HG03575 (cell line): ENCODE data around the gene LEMD2.

Experiments used
- ATAC-seq: cut with Tn5 transposase; IDR thresholded peaks from one replicate; pipeline ENCODE4 v1.9.1; 2021; ENCODE audit not compliant: unreplicated experiment, insufficient number of reproducible peaks, low FRiP score; ENCODE audit errors: extremely low read depth

LEMD2 gene

DNA sequence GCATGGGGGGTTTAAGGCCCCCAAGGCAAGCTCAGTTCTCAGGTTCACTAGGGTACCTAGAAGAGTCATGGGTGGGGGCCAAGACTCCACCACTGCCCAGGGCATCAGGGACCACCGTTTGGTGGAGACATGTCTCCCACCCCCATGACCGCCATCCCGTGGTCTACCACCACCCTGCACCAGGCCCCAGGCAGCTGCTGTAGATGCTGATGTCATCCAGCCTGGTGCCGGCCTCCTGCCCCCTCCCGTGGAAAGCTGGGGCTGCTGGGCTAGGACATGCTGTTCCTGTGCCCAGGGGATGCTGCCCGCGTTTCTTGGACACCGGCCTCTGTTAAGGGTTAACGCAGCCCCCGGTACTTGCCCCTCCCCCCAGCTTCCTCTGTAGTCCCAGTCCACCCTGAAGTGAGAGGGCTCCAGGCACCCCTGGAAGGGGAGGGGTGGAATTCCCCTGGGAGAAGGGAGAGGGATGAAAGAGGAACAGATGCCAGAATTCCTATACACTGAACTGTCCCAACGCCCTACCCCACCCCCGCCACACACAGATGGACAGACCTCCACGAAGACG lies 42.8 kb downstream of the LEMD2 start:
- no peak for ATAC-seq

DNA sequence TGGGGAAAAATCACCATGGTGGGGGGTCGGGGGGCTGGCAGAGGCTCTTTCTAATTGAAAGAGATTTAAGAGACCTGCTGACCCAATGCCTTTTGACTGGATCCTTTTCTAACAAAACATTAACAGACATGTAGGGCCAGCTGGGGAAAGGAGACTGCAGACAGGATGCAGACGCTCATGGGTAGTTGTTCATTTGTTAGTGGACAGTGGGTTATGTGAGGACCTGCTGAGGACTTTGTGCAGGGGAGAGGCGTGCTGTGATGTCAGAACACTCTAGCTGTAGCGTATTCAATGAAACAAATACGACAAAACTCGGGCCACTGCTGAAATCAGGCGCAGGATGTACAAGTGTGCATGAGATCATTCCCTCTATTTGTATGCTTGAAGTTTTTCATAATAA lies 43.4 kb downstream of the LEMD2 start:
- ATAC-seq = no peak

DNA sequence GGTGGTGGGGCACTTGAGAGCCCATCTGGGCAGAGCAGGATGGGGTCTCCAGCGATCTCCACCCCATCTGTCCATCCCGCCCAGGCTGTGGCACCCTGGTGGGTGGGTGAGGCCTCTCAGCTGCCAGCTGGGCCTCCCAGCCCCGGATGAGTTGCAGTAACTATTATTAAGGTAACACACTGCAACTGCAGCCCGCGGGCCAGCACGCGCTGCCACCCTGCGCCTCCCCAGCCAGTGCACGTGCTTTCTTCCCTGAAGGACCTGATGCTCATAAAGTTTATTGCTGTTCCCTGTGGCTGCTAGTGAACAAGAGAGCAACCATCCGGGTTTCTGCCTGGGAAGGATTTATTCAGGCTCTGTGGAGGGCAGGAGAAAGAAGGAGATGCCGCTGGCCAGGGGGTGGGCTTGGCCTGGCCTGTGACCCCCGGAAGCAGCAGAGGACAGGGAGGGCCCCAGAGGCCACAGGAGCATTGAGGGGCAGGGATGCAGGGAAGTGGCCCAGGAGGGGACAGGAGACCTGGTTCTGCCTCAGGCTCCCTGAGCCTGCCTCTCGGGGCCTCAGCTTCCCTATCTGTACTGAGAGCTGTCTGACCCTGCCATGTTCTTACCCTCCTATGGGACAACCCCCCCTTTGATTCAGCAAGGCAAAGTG lies 43.9 kb downstream of the LEMD2 start:
- ATAC-seq = no peak

DNA sequence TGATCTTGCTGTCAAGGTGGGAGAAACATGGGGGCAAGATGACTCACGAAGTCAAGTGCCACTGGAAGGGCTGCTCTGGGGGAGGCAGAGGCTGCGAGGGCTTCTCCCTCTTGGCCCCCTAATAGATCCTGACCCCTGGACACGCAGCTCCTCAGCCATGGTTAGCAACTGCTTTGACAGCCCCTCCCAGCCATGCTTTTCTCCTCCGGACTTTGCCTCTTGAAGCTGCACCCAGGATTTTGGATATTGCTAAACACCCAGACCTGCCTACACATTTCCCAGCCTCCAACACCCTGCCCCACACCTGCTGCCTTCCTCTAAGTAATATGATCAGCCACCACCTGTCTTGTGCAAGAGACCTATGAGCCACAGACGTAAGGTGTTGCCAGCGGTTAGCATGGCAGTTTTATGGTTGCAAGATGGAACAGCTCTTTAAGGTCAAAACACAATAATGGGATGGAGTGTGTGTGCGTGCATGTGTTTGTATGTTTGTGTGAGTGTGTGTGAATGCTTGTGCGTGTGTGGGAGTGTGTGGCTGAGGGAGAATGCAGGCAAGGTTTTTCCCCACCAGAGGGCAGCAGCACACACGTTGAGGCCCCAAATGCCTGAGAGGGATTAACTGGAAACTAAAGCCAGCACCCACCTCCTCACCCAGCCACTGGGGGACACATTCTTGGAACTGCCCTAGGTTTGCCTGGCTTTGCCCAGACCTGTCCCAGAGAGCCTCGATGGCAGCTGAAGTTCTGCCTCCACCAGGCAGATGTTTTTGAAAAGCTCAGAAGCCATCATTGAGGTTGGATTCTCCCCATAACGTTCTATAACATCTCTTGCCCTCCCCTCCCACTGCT lies 44.7 kb downstream of the LEMD2 start:
- ATAC-seq = no peak

DNA sequence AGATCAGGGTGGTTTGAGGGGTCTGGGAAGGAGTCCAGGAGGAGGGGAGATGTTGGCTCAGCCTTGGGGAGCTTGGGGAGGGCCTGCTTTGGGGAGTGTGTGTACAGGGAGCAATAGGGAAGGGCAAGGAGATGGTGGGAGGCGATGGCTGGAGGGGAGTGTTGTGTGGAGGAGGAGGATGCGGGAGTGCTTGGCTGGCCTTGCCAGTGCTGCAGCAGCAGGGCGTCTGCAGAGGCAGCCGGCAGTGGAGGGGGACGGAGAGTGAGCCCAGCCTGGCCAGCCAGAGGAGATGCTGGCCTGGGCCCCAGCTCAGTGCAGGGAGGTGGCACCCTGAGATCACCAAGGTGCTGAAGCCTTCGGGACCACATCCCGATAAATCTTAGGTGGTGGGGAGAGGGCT lies 46.1 kb downstream of the LEMD2 start:
- ATAC-seq = no peak

DNA sequence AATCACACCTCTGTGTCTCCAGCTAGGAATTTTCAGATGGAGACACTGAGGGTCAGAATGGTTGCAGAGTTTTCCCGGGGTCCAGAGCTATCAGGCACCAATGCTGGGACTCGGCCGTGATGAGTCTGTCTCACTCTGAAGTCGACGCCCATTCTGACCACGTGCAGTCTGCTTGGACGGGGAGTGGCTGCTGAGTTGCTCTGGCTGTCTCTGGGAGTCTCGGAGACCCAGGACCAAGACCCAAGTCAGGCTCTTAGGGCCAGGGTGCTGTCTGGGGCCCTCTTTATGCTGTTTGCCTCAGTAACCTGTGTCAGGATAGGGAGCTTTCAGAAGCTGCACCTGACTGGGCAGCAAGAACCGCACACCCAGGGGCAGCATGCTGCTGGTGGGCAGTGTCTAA lies 46.8 kb downstream of the LEMD2 start:
- no peak for ATAC-seq

DNA sequence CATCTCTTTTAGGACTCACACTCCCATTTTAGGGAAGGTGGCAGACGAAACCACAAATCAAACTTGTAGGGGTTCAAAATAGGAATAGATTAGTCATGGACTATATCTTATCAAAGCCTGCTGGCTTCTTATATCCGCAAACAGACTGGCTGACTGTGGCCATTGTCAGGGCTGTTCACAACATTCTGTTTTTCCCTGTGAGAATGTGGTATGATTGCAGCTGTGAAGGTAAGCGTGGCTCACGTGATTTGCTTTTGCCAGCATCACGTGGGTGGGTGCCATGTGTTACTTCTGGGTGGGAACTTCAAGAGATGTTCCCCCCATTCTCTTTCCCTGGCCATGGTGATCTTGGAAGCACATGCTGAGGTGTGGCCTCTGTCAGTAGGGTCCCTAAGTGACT lies 48.1 kb downstream of the LEMD2 start:
- ATAC-seq = no peak

DNA sequence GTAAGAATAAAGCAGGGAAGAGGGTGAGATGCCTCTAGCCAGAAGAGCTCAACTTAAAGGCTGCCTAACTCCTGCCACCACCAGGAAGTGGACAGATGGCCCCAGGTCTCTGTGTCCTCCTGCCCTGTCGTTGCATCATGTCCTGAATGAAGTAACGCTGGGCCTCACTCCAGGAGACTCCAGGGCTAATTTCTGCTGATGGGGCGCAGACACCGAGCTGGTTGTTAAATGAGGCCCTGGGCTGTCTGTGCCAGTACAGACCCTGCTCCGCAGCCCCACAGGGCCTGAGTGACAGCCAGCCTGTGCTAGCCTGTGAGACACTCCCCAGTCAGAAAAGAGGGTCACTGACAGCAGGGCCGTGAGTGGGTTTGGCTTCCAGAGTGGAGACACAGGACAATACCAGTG lies 48.7 kb downstream of the LEMD2 start:
- no peak for ATAC-seq

DNA sequence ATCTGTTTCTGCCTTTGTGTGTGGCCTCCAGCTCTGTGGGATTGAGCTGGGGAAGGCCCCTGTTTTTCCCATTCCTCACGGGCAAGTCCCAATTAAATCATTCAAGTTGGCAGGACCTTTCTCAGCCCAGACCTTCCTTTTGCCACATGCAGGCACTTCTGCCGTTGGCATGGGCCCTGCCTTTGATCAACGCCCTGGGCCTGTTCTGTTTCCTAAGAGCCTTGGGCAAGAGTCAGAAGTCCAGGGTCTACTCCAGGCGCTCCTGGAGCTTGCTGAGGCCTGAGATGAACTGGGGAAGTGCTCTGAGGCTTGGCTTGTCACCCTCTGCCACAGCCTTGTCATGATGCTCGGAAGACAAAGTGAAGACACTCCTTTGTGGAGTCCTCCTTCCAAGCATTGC lies 49.4 kb downstream of the LEMD2 start:
- no peak for ATAC-seq

DNA sequence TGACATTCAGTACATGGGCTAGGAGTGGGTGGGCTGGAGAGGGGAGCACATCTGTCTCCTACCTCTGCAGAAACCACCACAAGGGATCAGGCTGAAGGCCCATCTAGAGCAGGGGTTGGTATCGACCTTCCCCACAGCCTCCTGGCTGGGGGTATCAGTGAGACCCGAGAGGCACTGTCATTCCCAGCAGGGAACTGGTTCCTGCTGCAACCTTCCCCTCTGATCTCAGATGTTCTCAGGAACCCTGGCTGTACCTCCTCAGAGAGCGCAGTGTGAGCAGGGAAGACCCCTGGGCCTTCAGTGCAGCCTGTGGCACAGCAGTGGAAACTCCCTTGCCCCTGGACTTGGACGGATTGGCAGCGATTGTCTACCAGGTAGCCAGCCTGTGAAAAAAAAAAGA lies 50.1 kb downstream of the LEMD2 start:
- no peak for ATAC-seq

DNA sequence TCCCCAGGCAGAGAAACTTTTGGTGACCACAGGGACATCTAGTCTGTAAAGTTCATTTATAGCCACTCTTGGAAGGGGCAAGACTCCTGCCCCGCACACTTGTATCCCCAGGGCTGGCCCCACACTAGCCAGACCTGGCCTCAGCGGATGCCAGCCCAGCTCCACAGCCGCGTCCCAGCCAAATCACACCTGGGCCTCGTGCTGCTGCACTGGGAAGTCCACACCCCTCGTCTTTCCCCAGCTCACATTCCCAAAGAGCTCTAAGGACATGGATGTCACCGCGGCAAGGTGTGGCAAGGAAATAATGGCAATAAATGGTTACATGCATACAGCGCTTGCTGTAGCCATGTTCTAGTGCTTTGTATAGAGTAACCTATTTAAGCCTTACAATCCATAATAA lies 50.8 kb downstream of the LEMD2 start:
- ATAC-seq = no peak

DNA sequence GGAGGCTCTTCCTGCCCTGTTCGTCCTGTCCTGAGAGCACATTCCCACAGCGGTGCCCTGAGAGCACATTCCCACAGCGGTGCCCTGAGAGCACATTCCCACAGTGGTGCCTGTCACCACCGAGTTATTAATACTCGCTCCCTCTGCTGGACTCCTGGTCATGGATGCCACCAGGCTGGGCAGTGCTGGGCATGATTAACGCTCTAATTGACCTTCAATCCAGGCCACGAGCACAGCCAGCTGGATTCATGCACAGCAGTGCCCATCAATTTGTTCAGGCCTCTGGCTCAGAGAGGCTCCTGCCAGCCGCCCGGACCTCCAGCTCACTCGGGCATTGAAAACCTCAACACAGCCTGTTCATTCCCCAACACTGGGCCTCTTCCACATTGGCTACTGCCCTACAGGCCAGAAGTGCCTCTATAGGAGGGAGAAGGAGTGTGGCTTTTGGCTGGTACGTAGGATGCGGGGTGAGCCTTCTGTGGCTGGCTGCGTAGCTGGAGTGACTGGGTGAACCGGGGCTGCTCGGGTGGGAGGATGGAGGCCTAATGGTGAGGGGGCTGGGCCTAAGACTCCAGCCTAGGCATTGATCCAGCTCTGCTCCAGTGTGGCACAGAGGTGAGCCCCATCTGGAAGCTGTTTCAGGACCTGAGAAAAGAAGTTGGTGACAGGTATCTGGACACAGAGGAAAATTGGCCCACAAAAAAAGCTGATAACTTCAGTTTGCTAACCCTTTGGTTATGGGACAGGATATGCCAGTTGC lies 51.5 kb downstream of the LEMD2 start:
- no peak for ATAC-seq

DNA sequence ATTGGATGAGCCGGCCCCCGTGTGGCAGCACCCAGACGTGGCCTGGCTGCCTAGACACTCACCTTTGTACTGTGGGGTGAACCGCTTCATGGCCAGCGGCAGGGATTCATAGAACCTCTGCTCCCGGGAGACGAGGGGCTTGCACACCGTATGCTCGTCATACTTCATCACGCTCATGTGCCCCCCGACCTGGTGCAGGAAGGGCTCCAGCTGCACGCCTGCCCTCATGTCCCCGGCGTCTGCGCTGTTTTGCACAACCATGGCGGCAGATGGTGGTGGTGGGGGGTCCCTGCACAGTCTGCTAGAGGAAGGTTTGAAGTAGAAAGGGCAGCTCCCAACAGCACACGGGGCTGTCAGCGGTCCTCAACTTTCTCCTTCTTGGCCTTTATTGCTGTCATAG lies 53.7 kb downstream of the LEMD2 start:
- ATAC-seq = no peak

DNA sequence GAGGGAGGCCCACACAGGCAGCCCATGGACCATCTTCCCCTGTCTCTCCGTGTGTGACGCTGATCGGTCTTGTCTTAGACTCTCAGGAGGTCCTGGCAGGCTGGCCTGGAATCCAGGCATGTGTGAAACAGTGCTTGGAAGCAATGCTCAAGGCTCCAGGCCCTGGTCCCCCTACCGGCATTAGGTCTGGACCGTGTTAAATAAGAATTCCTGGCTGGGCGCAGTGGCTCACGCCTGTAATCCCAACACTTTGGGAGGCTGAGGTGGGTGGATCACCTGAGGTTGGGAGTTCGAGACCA lies 55.3 kb downstream of the LEMD2 start:
- no peak for ATAC-seq

DNA sequence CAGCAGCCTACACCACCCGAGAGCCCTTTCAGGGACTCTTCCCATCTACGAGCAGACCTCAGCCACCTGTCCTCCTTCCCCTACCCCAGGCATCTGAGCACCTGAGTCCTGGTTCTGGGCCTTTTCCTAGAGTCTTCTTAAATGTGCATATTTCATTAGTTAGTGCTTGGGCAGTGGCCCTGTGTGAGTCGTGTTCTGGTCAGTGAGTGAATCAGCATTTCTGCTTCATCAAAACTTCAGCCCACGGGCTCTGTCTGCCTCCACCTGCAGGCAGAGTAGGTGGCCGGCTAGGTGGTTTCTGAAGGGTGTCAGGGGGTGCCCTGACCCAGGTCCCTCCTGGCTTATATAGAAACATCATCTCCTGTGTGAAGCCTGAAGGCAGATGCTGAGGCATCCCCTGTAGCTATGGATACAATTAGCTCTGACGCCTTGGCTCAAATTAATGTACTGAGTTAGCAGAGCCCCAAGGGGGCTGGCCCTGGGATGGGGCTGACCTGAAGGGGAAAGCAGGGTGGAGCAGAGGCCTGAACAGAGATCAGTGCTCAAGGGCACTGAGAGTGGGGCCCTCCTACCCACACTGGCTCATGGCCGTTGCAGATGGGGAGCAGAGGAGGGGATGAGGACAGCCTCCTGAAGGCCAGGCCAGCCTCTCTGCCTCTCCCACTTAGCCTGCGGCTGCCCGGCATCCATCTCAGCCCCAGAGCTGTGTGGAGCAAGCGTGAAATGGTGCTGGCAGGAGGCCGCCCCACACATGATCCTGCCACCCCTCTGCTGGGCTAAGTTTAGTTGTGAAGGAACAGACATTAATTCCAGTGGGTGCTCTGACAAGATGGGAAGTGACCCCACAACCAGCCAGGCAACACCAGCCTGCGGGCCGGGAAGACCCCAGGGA lies 55.9 kb downstream of the LEMD2 start:
- ATAC-seq = no peak

DNA sequence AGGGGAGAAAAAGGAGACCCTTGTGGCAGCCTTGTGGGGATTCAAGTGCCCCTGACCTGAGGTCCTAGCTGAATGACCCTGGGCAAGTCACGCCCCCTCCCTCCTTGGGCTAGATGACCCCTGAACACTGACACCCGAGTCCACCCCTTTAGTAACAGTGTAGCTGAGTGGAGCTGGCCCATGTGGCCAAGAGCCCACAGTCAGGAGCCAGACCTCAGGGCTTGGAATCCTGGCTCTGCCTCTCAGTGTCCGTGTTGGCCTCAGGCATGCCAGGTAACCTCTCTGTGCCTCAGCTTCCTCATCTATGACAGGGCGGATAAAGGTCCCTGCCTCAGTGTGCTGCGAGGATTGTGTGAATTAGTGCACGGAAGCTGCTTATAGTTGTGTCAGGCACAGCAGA lies 56.5 kb downstream of the LEMD2 start:
- ATAC-seq = no peak

DNA sequence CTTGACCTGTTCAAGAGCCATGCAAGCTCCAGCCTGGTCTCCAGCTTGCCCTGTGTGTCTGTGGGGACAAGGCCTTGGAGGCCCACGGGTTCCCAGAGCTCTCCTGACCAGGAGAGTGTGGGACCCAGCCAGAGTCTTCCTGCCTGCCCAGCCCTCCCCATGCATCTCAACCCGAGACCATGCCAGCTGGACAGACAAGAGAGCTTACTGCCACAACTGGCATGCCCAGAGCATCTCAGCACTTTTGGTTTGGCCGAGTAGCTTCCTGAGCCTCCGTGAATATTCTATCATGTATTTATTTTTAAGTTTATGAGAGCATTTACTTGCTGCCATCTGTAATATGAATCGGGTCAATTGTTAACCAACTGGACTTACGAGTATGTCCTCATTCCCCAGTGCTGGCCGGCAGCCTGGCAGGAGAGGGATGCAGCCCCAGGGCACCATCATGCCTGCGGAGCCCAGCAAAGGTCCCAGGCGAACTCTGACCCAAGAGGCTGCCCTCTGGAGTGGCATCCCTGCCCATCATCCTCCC lies 57.1 kb downstream of the LEMD2 start:
- no peak for ATAC-seq

DNA sequence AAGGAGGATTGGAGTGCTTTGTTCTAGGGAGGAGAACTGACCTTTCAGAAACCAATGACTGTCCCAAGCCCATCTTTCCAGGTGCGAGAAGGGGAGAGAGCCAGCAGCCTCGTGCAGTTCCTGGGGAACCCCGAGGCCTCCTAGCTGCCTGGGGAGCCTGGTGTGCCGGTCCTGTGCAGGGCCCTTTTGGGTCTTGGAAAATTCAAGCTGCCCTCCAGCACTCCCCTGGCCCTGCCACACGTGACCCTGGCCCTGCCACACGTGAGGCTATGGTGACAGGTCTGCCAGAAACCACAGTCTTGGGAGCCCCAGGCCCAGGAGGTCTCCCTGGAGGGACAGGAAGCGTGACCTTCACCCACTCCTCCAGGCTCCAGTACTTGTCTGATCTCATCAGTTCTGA lies 57.9 kb downstream of the LEMD2 start:
- no peak for ATAC-seq

DNA sequence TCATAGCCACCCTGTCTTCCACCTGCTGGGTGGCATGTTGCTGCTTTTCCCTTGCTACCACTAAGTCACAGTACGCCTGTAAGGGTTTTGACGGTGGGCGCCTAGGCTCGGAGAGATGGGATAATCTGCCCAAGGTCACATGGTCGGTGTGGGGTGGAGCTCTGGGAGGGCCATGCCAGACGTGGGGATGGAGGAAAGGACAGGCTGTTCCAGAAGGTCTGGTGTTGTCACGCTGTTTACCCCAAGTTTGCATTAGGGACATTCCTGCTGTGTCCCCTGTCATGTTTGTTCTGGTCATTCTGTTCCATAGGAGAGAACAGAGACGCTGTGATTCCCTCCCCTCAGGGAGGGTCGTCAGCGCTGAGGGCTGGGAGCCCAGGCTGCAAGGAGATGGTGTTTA lies 58.3 kb downstream of the LEMD2 start:
- ATAC-seq = no peak
